ENCODE data around the gene IZUMO2. TPM values are rescaled to one million over a fixed set of nuclear protein-coding genes. Genes with fewer than 3 reads are reported as not detected.
"Not testable (repeated sequence)": the region's sequence is repeated elsewhere in the genome, so short reads cannot be mapped to it uniquely, and the experiment has no call there.

Gene IZUMO2
- polyA plus RNA-seq, 1 donor = 0.35 TPM

DNA sequence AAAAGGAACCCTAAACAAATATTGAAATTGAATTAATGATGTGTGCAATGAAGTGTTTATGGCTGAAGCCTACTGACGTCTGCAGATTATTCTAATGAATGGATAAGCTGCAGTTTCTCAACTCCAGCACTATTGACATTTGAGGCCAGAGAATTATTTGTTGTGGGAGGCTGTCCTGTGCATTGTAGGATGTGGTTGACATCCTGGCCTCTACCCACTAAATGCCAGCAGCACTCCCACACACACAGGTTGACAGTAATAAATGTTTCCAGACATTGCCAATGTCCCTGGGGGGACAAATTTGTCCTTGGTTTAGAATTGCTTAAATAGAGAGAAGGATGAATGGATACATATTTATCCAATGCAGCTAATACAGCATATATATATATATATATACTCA is 21.1 kb upstream of the IZUMO2 start:
- no peak for DNase-seq

DNA sequence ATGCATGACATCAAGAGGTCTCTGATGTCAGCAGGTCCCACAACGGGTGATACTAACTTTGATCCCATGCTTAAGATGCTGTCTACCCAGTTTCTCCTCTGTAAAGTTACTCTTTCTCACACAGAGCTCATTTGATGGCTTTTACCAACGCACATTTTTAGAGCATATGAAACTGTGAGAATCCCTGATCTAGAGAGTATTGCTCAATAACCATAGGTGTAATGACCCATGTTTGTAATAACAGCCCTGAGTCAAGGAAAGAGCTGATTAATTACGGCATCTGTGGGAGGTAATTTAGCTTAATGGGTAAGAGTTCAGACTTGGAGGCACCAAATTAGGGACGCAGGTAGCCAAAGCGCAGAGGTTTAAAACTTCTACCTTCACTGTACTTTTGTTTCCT is 18.0 kb upstream of the IZUMO2 start:
- DNase-seq = no peak

DNA sequence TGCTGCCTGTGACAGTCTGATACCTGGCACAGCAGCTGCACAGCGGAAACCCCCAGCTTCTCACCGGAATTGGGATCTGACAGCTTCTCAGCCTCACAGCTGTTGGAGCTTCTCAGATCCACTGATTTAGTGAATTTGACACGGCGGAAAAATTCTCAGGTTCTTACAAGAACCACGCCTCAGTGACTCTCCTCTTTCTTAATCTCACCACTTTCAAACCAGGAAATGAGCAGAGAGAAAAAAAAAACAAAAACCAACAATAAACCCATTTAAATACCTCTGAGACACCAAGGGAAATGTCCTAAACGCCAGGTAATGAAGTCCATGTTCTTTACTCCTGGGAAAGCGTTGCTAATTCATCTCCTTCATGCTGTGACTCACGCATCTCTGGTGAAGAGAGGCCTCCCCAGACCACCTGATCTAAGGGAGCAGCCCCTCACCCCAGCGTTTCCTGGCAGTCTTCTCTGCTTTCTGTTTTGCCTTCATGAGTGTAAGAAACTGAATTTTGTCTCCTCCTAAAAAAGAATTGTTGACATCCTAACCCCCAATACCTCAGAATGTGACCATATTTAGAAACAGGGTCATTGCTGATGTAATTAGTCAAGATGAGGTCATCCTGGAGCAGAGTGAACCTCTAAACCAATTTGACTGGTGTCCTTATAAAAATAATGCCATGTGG is 15.9 kb upstream of the IZUMO2 start:
- DNase-seq = no peak

DNA sequence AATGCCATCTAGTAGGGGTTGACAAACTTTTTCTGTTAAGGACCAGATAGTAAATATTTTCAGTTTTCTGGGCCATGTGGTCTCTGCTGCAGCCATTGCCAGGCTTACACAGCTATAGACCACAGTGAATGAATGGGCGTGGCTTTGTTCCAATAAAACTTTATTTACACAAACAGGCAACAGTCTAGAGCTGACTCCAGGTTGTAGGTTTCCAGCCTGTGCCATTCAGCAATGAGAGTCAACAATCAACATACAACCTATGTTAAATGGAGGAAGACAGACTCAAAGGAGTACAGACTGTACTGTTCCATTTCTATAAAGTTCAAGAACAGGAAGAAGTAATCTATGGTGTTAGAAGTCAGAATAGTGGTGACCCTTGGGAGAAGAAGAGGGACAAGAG is 15.2 kb upstream of the IZUMO2 start:
- no peak for DNase-seq

DNA sequence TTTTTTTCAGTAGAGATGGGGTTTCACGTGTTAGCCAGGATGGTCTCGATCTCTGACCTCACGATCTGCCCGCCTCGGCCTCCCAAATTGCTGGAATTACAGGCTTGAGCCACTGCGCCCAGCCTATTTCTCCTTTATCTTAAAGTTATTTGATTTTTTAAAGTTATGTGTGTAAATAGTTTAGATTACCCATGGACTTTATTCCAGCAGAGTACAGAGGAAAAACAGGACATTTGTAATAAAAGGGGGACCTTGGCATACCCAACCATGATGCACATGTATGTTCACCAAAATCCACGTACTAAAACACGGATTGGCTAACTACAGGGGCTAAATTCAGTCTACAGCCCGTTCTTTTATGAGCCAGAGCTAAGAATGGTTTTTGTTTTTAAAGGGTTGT is 13.7 kb upstream of the IZUMO2 start:
- DNase-seq = no peak

DNA sequence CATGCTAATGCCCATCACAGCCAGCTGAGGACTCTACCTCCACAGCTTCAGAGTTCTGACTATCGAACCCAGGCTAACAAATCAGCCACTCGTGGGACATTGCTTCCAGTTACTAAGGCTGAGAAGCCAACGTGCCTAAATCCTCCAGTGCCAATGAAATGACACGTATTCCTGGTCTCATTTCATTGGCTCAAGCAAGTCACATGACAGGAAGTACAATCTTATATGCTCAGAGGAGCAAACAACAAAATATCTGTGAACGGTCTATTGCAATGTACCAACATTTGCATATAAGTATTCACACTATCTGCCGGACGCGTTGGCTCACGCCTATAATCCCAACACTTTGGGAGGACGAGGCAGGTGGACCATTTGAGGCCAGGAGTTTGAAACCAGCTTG is 12.8 kb upstream of the IZUMO2 start:
- no peak for DNase-seq

DNA sequence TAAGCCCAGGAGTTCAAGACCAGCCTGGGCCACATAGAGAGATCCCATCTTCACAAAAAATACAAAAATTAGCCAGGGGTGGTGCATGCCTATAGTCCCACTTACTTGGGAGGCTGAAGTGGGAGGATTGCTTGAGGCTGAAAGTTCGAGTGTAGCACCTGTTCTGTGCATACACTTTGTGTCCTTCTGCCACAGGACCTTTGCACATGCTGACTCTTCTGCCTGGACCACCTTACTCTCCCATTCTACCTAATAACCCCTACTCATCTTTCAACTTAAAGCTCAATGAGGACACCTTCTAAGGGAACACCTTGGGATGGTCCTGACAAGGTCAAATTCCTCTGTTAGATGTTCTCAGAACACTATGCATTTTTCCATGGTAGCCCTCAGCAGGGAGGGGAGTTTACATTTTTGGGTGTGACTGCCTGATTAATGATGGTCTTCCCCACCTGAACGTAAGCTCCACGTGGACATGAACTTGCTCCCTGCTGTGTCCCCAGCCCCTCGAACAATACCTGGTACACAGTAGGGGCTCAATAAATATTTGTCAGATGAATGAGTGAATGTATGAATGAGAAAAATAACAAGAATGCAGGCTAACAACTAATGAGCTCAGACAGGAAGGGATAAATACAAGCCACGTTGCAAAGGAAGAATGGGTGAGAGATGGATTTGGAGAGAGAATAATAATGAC is 11.2 kb upstream of the IZUMO2 start:
- DNase-seq = no peak

DNA sequence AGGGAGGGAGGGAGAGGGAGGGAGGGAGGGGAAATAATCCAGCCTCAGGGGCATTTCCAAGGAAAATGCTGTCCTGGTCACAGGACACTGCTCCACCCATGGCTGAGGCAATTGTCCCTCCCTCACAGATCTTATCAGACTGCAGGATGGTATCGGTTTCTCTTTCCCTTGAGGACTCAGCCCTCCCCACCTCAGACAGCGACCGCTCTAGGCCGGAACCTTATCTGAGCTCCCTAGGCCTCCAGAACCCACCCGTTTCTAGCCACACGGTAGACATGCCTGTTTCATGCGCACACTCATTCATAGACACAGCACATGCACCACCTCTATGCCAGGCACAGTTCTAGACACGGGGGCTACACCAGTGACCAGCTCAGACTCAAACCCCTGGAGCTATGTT is 10.0 kb upstream of the IZUMO2 start:
- no peak for DNase-seq

DNA sequence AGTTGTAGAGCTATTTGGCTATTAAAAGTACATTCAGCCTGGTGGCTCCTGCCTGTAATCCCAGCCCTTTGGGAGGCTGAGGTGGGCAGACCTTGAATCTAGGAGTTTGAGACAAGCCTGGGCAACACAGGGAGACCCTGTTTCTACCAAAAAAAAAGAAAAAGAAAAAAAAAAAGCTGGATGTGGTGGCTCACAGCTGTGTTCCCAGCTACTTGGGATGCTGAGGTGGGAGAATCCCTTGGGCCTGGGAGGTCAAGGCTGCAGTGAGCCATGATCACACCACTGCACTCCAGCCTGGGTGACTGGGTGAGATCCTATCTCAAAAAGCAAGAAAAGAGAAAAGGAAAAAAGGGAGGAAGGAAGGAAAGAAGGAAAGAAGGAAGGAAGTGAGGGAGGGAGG is 9.6 kb upstream of the IZUMO2 start:
- DNase-seq = no peak

DNA sequence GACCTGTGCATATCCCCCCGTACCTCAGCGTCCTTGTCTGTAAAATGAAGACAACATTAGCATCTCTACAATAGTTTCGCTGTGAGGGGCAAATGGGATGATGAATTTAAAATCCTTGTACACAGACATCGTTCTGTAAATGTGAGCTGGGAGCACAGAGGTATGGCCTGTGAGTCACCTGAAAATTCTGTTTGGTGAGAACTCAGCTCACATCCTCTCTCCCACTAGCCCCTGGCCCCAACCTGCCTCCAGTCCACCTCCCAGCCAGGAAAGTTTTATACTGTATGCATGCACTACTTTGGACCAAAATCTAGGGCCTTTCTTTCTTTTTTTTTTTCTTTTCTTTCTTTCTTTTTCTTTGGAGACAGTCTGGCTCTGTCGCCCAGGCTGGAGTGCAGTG is 8.7 kb upstream of the IZUMO2 start:
- DNase-seq = no peak

DNA sequence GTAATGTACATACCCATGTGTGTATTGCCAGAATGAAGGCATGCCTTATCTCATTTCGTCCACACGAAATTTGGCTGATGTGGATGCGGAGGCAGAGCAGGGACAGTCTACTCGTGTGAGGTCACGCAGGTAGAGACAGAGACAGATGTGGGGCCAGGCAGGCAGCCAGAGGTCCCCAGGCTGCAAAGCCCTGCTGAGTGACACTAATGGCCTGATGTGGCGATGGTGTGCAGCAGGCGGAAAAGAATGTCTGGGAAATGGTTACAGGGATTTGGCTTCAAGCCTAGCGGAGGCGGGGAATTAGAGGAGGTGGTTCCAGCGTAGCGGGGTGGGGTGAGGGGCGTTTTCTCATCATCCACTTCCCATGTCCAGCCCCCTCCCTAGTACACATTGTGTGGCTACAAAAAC is 4.2 kb upstream of the IZUMO2 start:
- DNase-seq = peak; percentile 80

DNA sequence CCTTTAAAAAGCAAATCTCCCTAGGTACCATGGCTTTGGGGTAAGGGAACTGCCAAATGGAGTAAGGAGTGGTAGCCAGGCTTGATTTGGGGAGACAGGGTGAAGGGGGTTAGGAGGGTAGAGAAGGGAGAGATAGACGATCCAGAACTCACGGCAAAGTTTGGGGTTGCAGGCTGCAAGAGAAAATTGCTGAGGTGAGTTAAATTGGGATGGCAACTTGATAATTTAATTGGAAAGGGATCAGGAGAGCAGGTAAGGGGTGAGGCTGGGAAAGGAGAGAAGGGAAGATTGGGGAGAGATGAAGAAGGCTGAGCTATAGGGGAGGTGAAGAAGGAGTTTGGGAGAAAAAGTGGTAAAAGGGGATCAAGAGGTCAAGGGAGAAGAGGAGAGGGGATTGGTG is 4.0 kb downstream of the IZUMO2 start:
- DNase-seq = no peak

DNA sequence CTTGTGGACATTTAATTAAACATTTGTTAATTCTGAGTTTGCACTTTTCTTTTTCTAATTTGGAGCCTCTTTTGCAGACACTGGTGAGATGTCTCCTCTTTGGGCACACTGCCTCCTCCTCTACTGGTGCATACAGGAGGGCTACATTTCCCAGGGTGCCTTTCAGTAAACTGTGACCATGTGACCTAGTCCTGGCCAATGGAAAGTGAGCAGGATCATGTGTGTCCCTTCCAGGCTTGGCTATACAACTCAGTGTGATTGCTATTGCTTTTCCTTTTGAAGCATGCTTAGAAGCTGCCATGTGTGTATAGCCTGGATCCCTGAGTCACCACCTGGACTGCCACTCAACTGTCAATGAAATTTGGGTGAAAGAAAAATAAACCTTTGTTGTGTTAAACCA is 4.5 kb downstream of the IZUMO2 start:
- DNase-seq = no peak

DNA sequence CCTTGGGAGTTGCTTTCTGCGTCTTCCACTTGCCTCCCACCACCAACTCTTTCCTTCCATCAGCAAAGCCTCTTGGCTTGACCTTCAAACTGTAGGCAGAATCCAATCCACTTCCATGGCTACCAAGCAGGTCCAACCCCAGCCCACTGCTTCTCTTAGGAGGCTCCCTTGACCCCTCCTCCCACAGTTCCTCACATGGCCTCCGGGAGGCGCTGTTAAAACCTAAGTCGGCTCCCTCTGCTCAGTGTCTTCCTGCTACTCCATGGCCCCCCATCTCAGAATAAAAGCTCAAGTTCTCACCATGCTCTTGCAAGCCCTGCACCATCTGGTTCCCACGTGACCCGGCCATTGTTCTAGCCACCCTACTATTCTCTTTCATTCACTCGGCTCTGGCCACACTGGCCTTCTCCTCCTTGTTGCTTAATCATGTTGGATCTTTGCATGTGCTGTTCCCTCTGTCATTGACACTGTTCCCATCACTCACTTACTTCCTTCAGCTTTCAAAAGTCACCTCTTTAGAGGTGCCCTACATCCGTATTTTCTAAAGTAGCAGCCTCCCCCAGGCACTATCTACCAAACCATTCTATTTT is 7.5 kb downstream of the IZUMO2 start:
- no peak for DNase-seq

DNA sequence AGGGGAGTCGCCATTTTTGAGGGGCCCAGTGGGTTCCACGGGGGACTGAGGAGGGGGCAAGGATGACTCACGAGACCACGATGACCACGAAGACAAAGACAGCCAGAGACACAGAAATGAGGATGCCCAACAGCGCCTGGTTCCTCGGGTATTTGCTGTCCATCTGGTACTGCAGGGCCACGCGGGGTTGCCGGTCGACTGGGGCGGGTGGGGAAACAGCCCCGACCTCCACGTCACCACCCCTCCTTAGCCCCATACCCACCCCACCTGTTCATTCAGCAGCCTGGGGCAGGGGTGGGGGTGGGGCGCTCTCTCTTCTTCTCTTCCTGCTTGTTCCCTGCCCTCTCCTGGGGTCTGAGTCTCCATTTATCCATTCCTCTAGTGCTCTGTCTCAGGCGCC is 8.6 kb downstream of the IZUMO2 start:
- DNase-seq = no peak

DNA sequence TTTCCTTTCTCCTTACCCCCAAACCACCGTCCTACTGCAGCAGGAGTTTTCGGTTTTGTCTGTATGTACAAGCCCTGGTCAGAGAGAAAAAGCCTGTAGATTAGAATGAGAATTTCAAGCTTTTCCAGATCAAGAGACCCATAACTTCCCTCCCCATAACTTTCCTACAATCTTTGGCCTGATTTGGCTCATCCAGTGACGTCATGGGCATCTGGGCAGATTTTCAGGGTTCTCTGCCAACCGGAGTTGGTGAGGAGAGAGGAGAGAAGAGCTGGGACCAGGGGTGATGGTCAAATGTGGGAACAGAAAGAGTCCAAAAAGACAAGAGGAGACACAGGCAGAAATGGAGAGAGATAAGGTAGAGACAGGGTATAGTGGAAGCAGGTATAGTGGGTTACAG is 10.5 kb downstream of the IZUMO2 start:
- DNase-seq = no peak

DNA sequence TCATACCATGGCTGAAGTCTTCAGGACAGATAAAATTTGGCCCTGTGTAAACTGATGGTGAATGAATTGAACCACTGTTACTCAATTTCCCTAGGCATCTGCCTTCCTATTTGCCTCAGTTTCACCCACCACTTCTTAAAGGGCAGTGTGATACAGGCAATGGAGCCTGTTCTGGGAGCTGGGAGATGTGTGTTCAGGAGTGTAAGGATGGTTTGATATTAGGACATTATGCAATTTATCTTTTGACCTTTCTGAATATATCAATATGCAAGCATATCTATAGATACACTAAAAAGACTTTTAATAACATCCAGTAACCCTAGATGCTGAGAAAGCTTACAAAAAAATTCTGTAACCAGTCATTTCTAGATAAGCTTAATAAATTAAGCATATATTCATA is 14.6 kb downstream of the IZUMO2 start:
- no peak for DNase-seq

DNA sequence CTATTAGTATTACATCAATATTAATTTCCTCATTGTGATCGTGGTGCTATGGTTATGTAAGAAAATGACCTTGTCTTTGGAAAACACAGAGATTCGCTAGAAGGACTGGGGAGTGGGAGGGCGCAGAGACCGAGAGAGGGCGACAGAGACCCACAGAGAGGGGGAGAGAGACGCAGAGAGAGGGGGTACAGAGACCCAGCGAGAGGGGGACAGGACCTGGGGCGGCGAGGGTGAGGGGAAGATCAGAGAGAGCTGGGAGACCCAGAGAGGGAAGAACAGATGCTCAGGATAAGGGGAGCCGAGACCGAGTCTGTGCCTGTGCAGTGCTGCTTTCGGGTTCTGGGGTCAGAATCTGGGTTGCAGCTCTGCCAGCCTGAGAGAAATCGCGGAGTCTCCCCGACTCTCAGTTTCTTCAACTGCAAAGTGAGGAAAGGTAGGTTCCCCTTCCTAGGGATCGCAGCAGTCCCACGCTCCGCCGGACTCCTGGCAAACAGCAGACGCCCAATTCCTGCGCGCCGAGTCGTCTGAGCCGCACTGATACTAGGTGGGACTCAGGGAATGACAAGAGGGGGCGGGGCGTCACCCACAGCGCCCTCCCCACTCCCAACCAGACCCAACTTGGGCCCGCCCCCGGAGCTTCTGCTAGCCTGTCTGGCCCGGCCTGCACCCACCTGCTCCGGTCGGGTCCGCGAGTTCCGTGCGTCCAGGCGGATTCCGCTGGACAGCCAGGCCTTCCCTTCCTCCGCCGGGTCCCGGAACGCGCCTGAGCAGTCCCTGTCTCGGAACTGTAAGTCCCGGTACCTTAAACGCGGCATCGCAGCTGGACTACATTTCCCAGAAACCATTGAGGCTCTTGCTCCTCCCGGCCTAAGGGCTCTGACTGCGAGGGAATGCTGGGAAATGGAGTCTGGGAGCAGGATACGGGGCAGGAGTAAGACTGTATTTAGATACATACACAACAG is 15.3 kb downstream of the IZUMO2 start:
- peak; percentile 87 for DNase-seq

DNA sequence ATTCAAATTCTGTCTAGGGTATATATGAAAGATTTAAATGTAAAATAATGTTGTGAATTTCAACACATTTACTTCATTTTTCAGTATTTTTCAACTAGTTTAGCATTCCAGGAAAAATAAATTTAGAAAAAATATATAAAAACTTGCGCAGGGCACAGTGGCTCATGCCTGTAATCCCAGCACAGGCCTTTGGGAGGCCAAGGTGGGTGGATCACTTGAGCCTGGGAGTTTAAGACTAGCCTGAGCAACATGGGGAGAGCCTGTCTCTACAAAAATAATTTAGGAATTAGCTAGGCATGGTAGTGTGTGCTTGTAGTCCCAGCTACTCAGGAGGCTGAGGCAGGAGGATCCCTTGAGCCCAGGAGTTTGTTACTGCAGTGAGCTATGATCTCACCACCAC is 21.2 kb downstream of the IZUMO2 start:
- DNase-seq = not testable (repeated sequence)

DNA sequence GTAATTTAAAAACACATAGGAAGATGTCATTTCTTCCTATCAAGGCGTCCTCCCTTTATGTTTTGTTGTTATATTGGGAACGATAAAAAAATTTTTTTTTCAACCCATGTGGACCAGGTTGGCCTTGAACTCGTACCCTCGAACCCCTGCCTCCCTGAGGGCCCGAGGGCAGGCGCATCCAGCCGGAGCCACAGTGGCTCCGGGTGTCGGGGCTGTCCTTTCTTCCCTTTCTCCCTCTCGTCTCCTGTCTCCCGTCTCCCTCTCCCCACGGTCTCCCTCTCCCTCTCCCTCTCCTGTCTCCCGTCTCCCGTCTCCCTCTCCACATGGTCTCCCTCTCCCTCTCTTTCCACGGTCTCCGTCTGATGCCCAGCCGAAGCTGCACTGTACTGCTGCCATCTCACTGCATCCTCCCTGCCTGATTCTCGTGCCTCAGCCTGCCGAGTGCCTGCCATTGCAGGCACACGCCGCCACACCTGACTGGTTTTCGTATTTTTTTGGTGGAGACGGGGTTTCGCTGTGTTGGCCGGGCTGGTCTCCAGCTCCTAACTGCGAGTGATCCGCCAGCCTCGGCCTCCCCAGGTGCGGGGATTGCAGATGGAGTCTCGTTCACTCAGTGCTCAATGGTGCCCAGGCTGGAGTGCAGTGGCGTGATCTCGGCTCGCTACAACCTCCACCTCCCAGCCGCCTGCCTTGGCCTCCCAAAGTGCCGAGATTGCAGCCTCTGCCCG is 22.8 kb downstream of the IZUMO2 start:
- not testable (repeated sequence) for DNase-seq

DNA sequence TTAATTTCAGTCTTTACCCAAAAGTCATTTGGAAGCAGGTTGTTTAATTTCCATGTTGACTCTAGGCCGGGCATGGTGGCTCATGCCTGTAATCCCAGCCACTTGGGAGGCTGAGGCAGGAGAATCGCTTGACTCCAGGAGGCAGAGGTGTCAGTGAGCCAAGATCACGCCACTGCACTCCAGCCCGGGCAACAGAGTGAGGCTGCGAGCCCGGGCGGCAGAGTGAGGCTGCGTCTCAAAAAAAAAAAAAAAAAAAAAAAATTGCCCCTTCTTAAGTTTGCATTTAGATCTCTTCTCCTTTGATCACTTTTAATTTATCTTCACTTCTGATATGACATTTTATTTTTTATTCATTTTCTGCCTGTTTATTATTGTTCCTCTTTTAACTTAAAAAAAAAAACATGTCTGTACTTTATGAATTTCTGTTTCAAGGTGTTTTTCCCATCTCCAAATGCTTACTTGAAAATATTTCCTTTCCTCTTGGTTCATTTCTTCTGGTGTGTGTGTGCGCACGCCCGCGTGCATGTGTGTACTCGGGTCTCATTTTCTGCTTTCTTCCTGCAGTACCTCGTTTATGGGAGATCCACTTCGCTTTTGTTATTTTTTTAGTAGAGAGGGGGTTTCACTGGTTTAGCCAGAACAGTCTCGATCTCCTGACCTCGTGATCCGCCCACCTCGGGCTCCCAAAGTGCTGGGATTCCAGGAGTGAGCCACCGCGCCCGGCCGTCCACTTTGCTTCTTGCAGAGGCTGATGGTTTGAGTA is 26.3 kb downstream of the IZUMO2 start:
- not testable (repeated sequence) for DNase-seq

Measured in left kidney (tissue), 2 donors.